TTC549 (cell line): ENCODE data around the gene TMBIM1.

Source experiments
- FAIRE-seq: peaks from 2 replicates; lab custom pipeline; 2012; peaks lifted over from hg19 to GRCh38; lab: Jason Lieb, UNC

TMBIM1 gene

DNA sequence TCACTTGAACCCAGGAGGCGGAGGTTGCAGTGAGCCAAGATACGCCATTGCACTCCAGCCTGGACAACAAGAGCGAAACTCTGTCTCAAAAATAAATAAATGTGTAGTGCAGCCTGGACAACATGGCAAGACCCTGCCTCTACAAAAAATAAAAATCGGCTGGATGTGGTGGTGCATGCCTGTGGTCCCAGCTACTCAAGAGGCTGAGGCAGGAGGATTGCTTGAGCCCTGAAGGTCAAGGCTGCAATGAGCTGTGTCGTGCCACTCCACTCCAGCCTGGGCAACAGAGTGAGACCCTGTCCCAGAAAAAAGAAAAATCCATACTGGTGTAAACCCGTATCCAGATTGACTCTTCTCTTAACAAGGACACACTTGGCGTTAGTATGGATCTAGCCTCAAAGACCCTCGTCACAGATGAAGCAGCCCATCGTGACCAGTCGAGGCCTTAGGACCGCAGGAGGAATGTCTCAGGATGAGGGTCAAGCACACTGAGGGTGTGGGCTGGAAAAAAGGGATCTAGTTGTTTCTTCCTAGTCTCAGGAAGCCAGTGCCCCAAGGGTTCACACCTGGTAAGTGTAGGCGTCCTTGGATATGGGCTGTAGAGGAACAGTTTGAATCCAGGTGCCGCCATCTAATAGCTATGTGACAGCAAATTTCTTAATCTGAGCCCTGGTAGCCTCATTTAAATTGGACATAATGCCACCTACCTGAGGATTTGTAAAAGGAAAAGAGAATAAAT is 35.5 kb downstream of the TMBIM1 start:
- FAIRE-seq, result no peak

GRCh38 chr2:218255446-218255845 is 36.9 kb downstream of the TMBIM1 start:
- FAIRE-seq, result no peak

- no peak for FAIRE-seq
Measured at GRCh38 chr2:218253232-218253625, 39.1 kb downstream of the TMBIM1 start.

DNA sequence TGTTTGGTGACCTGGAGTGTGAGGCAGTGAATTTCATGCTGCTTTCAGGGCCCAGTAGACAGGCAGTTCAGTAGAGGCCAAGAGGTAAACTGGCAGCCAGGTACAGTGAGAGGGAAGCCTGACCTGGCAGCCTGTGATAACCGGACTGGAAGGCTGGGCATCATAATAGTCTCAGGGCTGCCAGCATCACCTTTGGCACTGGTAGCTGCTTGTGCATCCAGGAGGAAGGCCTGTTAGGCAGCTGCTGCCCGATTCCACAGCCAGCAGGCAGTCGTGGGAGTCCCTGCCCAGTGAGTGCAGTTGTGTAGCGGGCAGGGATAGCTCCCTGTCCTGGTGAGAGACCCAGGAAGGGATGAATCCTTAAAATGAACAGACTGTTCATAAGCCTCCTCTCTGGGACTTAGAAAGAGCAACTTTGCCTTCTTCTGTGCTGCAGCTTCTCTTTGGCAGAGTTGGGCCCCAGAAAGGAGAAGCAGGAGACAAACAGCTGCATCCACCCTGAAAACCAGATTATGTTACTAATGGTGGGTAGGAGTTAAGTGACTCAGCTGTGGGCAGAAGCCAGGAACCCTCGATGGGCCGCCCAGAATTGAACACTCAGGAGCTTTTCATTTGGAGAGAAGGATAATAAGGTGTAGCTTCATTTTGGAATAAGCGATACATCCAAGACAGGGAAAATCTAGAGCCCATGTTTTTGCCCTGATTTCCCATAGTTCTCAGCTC is 39.6 kb downstream of the TMBIM1 start:
- no peak for FAIRE-seq

DNA sequence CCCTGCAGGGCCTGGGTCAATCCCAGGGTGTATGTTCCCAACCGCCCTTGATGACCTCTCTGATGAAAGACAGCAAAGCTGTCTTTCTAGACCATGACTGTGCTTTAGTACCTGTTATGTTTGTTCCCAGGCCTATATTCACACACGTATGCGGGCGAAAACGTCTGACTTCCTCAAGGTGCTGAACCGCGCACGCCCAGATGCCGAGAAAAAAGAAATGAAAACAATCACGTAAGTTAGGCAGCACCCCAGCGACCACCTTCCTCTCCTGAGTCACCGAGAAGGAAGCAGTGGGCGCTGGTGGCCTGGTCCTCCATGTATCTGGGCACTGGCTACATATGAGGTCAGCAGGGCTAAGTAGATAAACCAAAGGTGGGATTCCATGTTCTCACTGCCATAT is 42.6 kb downstream of the TMBIM1 start:
- no peak for FAIRE-seq

DNA sequence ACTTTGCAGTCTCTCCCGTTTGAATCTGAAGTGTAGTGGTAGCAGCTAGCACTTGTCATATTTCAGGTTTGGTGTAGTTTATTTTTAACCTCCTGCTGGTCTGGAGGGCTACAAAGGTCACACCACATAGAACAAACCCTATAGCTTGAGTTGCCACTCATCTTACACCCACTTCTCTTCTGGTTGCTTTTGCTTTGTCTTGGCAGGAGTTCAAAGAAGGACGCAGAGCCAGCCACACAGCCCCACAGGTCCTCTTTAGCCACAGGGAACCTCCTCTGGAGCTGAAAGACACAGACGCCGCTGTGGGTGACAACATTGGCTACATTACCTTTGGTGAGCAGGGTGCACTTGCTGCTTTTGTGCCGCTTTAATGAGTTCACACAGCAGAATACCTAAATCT is 47.1 kb downstream of the TMBIM1 start:
- FAIRE-seq, result no peak

- no peak for FAIRE-seq
Measured at GRCh38 chr2:218244665-218245064, 47.6 kb downstream of the TMBIM1 start.

- FAIRE-seq, result no peak
Measured at GRCh38 chr2:218244204-218244603, 48.1 kb downstream of the TMBIM1 start.

GRCh38 chr2:218238887-218239286 is 53.4 kb downstream of the TMBIM1 start:
- FAIRE-seq, result no peak

DNA sequence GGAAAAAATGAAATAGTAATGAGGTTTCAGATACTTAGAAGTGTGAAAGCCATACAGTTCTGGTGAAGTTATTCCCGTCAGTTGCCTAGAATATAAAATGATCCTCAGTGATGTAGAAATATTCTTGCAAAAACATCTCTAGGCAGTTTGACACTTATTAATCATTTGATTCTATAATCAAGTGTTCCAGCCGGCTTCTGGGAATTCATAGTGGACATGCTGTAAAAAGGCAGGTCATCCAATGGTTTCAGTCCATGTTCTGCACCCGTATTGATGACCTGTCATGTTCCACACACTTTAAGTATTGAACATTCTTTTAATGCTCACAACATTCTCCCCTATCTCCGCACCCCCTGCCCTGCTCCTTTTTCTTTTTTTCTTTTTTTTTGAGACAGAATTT is 55.5 kb downstream of the TMBIM1 start:
- no peak for FAIRE-seq

GRCh38 chr2:218235017-218235416 is 57.3 kb downstream of the TMBIM1 start:
- FAIRE-seq, result no peak

DNA sequence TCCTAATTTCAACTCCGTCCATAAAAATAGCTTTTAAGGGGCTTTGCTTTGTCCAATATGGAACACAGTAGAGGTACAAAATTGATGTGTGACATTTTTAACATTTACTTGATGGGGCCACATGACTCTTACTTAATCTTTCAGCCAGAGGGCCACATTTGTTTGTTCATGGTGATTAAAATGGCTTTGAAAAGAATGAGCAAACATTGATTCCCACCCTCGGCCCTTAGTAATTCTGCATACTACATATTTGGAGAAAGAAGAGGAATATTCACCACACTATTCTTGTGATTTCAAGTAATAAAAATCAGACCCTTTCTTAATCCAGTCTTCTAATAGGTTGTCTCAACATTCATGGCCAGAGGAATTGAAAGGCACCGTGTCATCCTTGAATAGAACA is 57.8 kb downstream of the TMBIM1 start:
- FAIRE-seq, result no peak

- no peak for FAIRE-seq
Measured at GRCh38 chr2:218233543-218233942, 58.8 kb downstream of the TMBIM1 start.

GRCh38 chr2:218230882-218231281 is 61.4 kb downstream of the TMBIM1 start:
- FAIRE-seq, result no peak

GRCh38 chr2:218229851-218230250 is 62.5 kb downstream of the TMBIM1 start:
- FAIRE-seq, result no peak

- FAIRE-seq, result no peak
Measured at GRCh38 chr2:218229239-218229638, 63.1 kb downstream of the TMBIM1 start.

DNA sequence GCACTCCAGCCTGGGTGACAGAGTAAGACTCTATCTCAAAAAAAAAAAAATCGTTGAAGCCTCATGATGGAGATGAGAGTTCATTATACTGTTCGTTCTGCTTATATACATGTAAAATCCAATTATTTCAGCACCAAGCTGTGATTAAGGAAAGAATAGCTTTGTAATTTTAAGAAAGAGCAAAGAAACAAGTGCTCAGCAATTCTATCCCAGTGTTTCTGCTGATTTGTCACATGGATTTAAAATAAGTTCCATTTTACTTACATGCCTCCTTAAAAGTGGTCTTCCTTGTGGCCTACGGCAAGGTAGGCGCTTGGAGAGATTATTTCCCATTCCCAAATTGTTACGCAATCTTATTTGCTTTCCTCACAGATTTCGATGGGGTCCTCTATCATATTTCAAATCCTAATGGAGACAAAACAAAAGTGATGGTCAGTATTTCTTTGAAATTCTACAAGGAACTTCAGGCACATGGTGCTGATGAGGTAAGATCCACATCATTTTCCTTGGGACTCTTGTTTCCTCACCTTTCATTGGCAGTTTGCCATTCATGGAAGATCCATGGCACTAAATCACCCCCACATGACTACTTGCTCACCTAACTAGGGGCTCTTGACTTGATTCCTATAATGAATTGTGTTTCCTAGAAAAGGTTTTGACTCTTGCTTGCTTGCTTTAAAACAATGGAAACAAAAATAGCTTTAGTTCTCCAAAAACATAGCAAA is 63.8 kb downstream of the TMBIM1 start:
- FAIRE-seq, result no peak

DNA sequence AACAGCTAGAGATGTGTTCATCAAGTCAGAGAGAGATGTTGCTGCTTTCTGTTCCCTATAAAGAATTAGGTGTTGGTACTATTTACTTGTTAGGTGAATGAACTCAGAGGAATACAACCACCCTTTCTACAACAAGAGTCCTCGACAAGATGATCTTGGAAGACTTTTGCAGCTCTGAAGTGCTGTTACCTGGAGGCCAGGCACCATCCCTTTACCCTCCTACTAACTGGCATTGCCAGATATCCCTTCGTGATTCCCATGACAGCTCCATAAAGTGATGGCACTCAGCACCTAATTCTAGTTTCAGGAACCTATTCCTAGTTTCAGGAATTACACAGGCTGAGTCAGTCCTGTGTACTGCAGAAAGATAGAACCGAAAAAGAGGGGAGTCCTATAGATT is 65.4 kb downstream of the TMBIM1 start:
- no peak for FAIRE-seq
